Neural progenitor cell (in vitro differentiated cells): ENCODE measurements around the gene ATG10. TPM values are rescaled to one million over a fixed set of nuclear protein-coding genes. Genes with fewer than 3 reads are reported as not detected.
"Not testable (repeated sequence)": the region's sequence is repeated elsewhere in the genome, so short reads cannot be mapped to it uniquely, and the experiment has no call there.

Source experiments
- DNase-seq: peaks from one replicate; pipeline ENCODE4 v3.0.0-alpha.2; 2016; ENCODE audit warnings: low spot score
- H2AFZ ChIP-seq: fragments of 200-600 bp; sonication (generic); replicated peaks from 2 replicates; pipeline ENCODE4 v1.6.1; 2016; ENCODE audit warnings: antibody characterized with exemption
- H3F3A ChIP-seq: fragments of 200-600 bp; sonication (generic); 2 replicates; pipeline ENCODE4 v1.6.1; 2016; ENCODE audit warnings: antibody characterized with exemption, low read depth
- H3K27ac ChIP-seq: fragments of 200-600 bp; sonication (generic); 2 replicates; pipeline ENCODE4 v1.5.1; 2016; ENCODE audit warnings: mild to moderate bottlenecking
- H3K27me3 ChIP-seq: fragments of 200-600 bp; sonication (generic); 2 replicates; pipeline ENCODE4 v1.6.1; 2016; ENCODE audit warnings: mild to moderate bottlenecking, moderate library complexity
- H3K36me3 ChIP-seq: fragments of 200-600 bp; sonication (generic); 2 replicates; pipeline ENCODE4 v1.5.1; 2016
- H3K4me1 ChIP-seq: fragments of 200-600 bp; sonication (generic); 2 replicates; pipeline ENCODE4 v1.6.1; 2016; ENCODE audit warnings: mixed run types
- H3K4me2 ChIP-seq: fragments of 200-600 bp; sonication (generic); 2 replicates; pipeline ENCODE4 v1.6.1; 2016
- H3K4me3 ChIP-seq: fragments of 200-600 bp; sonication (generic); 2 replicates; pipeline ENCODE4 v1.5.1; 2016
- H3K79me2 ChIP-seq: fragments of 200-600 bp; sonication (generic); 2 replicates; pipeline ENCODE4 v1.6.1; 2016; ENCODE audit warnings: low read depth
- H3K9ac ChIP-seq: fragments of 200-600 bp; sonication (generic); 2 replicates; pipeline ENCODE4 v1.6.1; 2016
- H3K9me3 ChIP-seq: fragments of 200-600 bp; sonication (generic); 2 replicates; pipeline ENCODE4 v1.5.1; 2016; ENCODE audit warnings: low read depth
- H4K20me1 ChIP-seq: fragments of 200-600 bp; sonication (generic); 2 replicates; pipeline ENCODE4 v1.6.1; 2016; ENCODE audit warnings: low read depth
- H3K27ac Mint-ChIP-seq: 3 replicates; pipeline ENCODE4 v1.8.0; 2021; ENCODE audit warnings: mixed read lengths
- H3K27me3 Mint-ChIP-seq: 2 replicates; pipeline ENCODE4 v1.8.0; 2022; ENCODE audit warnings: low read depth, mild to moderate bottlenecking, inconsistent platforms, moderate library complexity, mixed read lengths; ENCODE audit not compliant: insufficient read depth
- H3K36me3 Mint-ChIP-seq: 3 replicates; pipeline ENCODE4 v1.8.0; 2021; ENCODE audit warnings: mixed read lengths
- H3K4me1 Mint-ChIP-seq: 3 replicates; pipeline ENCODE4 v1.8.0; 2021; ENCODE audit warnings: mixed read lengths
- H3K4me3 Mint-ChIP-seq: 3 replicates; pipeline ENCODE4 v1.8.0; 2021; ENCODE audit warnings: mild to moderate bottlenecking, moderate library complexity, mixed read lengths
- H3K9me3 Mint-ChIP-seq: 3 replicates; pipeline ENCODE4 v1.8.0; 2020; ENCODE audit warnings: mixed read lengths
- EZH2 ChIP-seq: fragments of 200-600 bp; sonication (generic); IDR thresholded peaks from 2 replicates; pipeline ENCODE4 v1.6.1; 2017; ENCODE audit warnings: antibody characterized with exemption, mild to moderate bottlenecking, moderate library complexity
- EZH2phosphoT487 ChIP-seq: fragments of 200-600 bp; sonication (generic); IDR thresholded peaks from 2 replicates; pipeline ENCODE4 v1.6.1; 2017; ENCODE audit warnings: antibody characterized with exemption
- total RNA-seq: library from RNA; depleted of rRNA; stranded (reverse); fragments of >200 nt; gene quantifications from 2 replicates; pipeline ENCODE4 v1.2.3, GENCODE V29; 2015; ENCODE audit warnings: low replicate concordance
- TF ChIP-seq, protein P1 (sequence below): fragments of 200-600 bp; sonication (generic); IDR thresholded peaks from 2 replicates; pipeline ENCODE4 v1.5.1; 2017; ENCODE audit warnings: antibody characterized with exemption, mild to moderate bottlenecking

Gene ATG10
- total RNA-seq, 1 donor from 2014 or later = 13.4 TPM

DNA sequence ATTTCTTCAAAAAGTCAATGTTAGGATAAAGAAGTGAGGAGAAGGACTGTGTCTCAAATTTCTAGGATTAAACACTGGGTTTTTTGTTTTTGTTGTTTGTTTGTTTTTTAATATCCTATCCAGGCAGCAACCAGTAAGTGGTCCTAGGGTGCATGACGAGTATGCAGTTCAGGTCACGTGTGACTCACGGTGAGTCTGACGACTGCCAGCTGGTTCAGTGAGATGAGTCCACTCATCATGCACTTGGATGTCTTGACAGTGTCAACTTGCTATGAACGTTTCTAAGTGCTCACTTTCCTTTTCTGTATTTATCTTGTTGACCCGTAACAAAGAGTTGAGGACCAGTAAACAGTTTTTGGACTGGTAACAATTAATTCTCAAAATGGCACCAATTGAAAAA, 32.7 kb downstream of the ATG10 start:
- Mint-ChIP-seq H3K9me3 (peaks cover 5% of the 10 kb centered on the region), H3K27me3 (no peaks in the 10 kb centered on the region), H3K36me3 (peaks cover 8% of the 10 kb centered on the region), H3K4me1 (no peaks in the 10 kb centered on the region), H3K4me3 (no peak overlapping the region), H3K27ac (no peak overlapping the region)
- no peaks in the 10 kb centered on the region for H3K4me1 ChIP-seq
- H3K36me3 ChIP-seq = no peaks in the 10 kb centered on the region
- no peak for DNase-seq
- no peaks in the 10 kb centered on the region for H4K20me1 ChIP-seq
- H3K79me2 ChIP-seq = no peaks in the 10 kb centered on the region
- H3F3A ChIP-seq = no peaks in the 10 kb centered on the region
- H3K27me3 ChIP-seq = no peaks in the 10 kb centered on the region
- no peak overlapping the region for H3K9ac ChIP-seq
- H3K9me3 ChIP-seq = no peaks in the 10 kb centered on the region
- H3K27ac ChIP-seq = no peak overlapping the region
- H3K4me3 ChIP-seq = no peak overlapping the region
- no peak overlapping the region for H3K4me2 ChIP-seq
- TF ChIP-seq, protein P1, sequence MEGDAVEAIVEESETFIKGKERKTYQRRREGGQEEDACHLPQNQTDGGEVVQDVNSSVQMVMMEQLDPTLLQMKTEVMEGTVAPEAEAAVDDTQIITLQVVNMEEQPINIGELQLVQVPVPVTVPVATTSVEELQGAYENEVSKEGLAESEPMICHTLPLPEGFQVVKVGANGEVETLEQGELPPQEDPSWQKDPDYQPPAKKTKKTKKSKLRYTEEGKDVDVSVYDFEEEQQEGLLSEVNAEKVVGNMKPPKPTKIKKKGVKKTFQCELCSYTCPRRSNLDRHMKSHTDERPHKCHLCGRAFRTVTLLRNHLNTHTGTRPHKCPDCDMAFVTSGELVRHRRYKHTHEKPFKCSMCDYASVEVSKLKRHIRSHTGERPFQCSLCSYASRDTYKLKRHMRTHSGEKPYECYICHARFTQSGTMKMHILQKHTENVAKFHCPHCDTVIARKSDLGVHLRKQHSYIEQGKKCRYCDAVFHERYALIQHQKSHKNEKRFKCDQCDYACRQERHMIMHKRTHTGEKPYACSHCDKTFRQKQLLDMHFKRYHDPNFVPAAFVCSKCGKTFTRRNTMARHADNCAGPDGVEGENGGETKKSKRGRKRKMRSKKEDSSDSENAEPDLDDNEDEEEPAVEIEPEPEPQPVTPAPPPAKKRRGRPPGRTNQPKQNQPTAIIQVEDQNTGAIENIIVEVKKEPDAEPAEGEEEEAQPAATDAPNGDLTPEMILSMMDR = no peak
- no peak for TF ChIP-seq EZH2phosphoT487
- no peak for TF ChIP-seq EZH2
- H2AFZ ChIP-seq = no peak overlapping the region

DNA sequence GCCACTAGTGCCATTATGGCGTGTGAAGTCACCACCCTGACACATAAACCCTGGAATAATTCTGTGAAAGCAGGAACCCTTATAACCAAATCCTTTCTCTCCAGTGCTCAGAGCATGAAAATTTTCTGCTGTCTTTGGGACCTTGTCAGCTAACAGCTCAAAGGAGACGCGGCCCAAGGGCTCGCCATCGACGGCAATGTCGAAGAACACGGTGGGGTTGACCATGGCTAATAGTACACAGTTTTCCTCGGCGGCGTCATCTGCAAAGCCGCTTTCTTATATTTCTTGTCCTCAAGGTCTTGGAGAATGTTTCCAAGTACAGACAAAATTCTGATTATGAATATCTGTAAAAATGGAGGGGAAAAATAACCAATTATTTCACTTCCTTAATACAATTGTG, 38.0 kb downstream of the ATG10 start:
- not testable (repeated sequence) for H3K4me2 ChIP-seq, H3K4me3 Mint-ChIP-seq, H4K20me1 ChIP-seq, H3K79me2 ChIP-seq, H3F3A ChIP-seq, H3K9ac ChIP-seq, H3K4me1 Mint-ChIP-seq, H3K4me3 ChIP-seq, H3K27me3 Mint-ChIP-seq, H3K27ac Mint-ChIP-seq, DNase-seq, H3K27ac ChIP-seq, H3K27me3 ChIP-seq, H2AFZ ChIP-seq, H3K36me3 ChIP-seq, H3K4me1 ChIP-seq, H3K9me3 ChIP-seq
- peaks cover 14% of the 10 kb centered on the region for H3K9me3 Mint-ChIP-seq
- peaks cover 11% of the 10 kb centered on the region for H3K36me3 Mint-ChIP-seq

DNA sequence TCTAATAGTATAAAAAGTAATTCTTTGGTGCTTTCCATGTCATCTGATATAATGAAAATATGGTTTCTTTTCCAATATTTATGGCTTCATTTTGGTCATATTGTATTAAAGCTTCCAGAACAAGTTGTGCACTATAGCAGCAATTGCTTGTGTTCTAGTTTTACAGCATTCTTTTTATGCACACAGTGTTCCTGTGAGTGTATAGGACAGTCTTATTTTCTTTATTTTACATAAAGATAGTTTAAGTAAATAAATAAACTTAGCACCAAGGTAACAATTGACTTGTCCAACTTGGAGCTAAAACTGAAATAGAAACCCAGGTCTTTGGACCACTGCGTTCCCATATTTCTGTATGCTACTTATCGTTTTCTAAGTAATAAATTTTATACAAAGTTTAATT, 38.9 kb downstream of the ATG10 start:
- Mint-ChIP-seq H3K36me3 (peaks cover 15% of the 10 kb centered on the region), H3K4me3 (no peak overlapping the region), H3K4me1 (no peaks in the 10 kb centered on the region), H3K27me3 (no peaks in the 10 kb centered on the region), H3K9me3 (peaks cover 17% of the 10 kb centered on the region), H3K27ac (no peak overlapping the region)
- Histone ChIP-seq H3K79me2 (no peaks in the 10 kb centered on the region), H3K9me3 (no peaks in the 10 kb centered on the region), H2AFZ (no peak overlapping the region), H3K36me3 (no peaks in the 10 kb centered on the region), H3K27ac (no peak overlapping the region), H3K4me2 (no peak overlapping the region), H3K9ac (no peak overlapping the region), H3K4me1 (no peaks in the 10 kb centered on the region), H3F3A (no peaks in the 10 kb centered on the region), H4K20me1 (no peaks in the 10 kb centered on the region), H3K4me3 (no peak overlapping the region), H3K27me3 (no peaks in the 10 kb centered on the region)
- no peak for TF ChIP-seq EZH2phosphoT487
- no peak for TF ChIP-seq EZH2
- TF ChIP-seq, protein P1 = no peak
- DNase-seq = no peak

DNA sequence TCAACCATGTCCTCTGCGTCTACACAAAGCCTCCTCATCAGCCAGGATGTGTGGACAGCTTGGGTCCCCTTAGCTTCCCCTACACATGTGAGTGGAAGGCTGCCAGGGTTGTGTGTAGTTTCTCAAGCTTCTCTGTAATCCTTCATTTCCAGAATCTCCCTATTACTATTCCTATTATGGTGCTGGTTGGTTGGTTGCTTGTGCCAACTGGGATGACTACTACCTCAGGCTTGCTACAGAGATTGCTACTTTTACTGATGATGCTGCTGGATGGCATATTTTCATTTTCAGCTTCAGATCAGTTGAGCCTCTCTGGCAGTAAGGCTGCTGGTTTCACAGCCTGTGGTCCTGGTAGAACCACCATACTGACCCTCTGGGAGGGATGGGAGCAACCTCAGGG, 39.9 kb downstream of the ATG10 start:
- Histone ChIP-seq H3K4me3 (no peak overlapping the region), H3K27me3 (no peaks in the 10 kb centered on the region), H3K9me3 (no peaks in the 10 kb centered on the region), H3K36me3 (peaks cover 4% of the 10 kb centered on the region), H3F3A (no peaks in the 10 kb centered on the region), H3K79me2 (no peaks in the 10 kb centered on the region), H3K4me1 (no peaks in the 10 kb centered on the region), H2AFZ (no peak overlapping the region), H4K20me1 (no peaks in the 10 kb centered on the region), H3K27ac (no peak overlapping the region), H3K4me2 (no peak overlapping the region), H3K9ac (no peak overlapping the region)
- Mint-ChIP-seq H3K4me1 (no peaks in the 10 kb centered on the region), H3K4me3 (no peak overlapping the region), H3K27ac (no peak overlapping the region), H3K27me3 (no peaks in the 10 kb centered on the region), H3K36me3 (peaks cover 19% of the 10 kb centered on the region), H3K9me3 (peaks cover 23% of the 10 kb centered on the region)
- no peak for TF ChIP-seq EZH2
- TF ChIP-seq, protein P1 = no peak
- no peak for TF ChIP-seq EZH2phosphoT487
- no peak for DNase-seq

DNA sequence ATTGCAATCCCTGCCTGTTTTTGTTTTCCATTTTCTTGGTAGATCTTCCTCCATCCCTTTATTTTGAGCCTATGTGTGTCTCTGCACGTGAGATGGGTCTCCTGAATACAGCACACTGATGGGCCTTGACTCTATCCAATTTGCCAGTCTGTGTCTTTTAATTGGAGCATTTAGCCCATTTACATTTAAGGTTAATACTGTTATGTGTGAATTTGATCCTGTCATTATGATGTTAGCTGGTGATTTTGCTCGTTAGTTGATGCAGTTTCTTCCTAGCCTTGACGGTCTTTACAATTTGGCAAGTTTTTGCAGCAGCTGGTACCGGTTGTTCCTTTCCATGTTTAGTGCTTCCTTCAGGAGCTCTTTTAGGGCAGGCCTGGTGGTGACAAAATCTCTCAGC, 42.8 kb downstream of the ATG10 start:
- H3K27me3 Mint-ChIP-seq, DNase-seq, H3K9me3 ChIP-seq, H3K4me3 ChIP-seq, H4K20me1 ChIP-seq, H3K4me2 ChIP-seq, H3K79me2 ChIP-seq, H3K4me3 Mint-ChIP-seq, H3K27me3 ChIP-seq, H3K27ac Mint-ChIP-seq, H3K36me3 ChIP-seq, H3K27ac ChIP-seq, H2AFZ ChIP-seq, H3K9ac ChIP-seq, H3F3A ChIP-seq: not testable (repeated sequence)
- Mint-ChIP-seq H3K9me3 (peaks cover 26% of the 10 kb centered on the region), H3K36me3 (peaks cover 19% of the 10 kb centered on the region), H3K4me1 (peaks cover 11% of the 10 kb centered on the region)
- peaks cover 14% of the 10 kb centered on the region for H3K4me1 ChIP-seq
